Loucy (cell line): ENCODE data around the gene ATP8A2.

Source experiments
- H2AFZ ChIP-seq: fragments of 200-600 bp; sonication (generic); 2 replicates; pipeline ENCODE4 v1.6.0; 2016; ENCODE audit warnings: antibody characterized with exemption, mild to moderate bottlenecking, low read length, moderate library complexity
- H3F3A ChIP-seq: fragments of 200-600 bp; 2 replicates; pipeline ENCODE4 v1.6.0; 2016; ENCODE audit warnings: antibody characterized with exemption, low read depth, mild to moderate bottlenecking
- H3K27me3 ChIP-seq: fragments of 200-600 bp; sonication (generic); 2 replicates; pipeline ENCODE4 v1.6.1; 2014; ENCODE audit warnings: low read length, mild to moderate bottlenecking; ENCODE audit not compliant: insufficient read depth, poor library complexity, severe bottlenecking
- H3K36me3 ChIP-seq: fragments of 200-600 bp; sonication (generic); 2 replicates; pipeline ENCODE4 v1.6.1; 2016; ENCODE audit warnings: low read length; ENCODE audit not compliant: insufficient read depth
- H3K4me1 ChIP-seq: fragments of 200-600 bp; sonication (generic); 2 replicates; pipeline ENCODE4 v1.5.1; 2014; ENCODE audit warnings: low read length, mild to moderate bottlenecking; ENCODE audit not compliant: insufficient read depth, poor library complexity, severe bottlenecking
- H3K4me2 ChIP-seq: fragments of 200-600 bp; sonication (generic); 2 replicates; pipeline ENCODE4 v1.6.0; 2014; ENCODE audit warnings: antibody characterized with exemption, low read length, low read depth, mild to moderate bottlenecking; ENCODE audit not compliant: poor library complexity, severe bottlenecking
- H3K4me3 ChIP-seq: fragments of 200-600 bp; sonication (generic); 2 replicates; pipeline ENCODE4 v1.5.1; 2014; ENCODE audit warnings: low read length, mild to moderate bottlenecking, mixed read lengths; ENCODE audit not compliant: poor library complexity, severe bottlenecking
- H3K79me2 ChIP-seq: fragments of 200-600 bp; sonication (generic); 2 replicates; pipeline ENCODE4 v1.6.1; 2014; ENCODE audit warnings: low read length; ENCODE audit not compliant: insufficient read depth
- H3K9ac ChIP-seq: fragments of 200-600 bp; sonication (generic); 2 replicates; pipeline ENCODE4 v1.6.0; 2014; ENCODE audit warnings: mild to moderate bottlenecking, low read depth, low read length, moderate library complexity; ENCODE audit not compliant: poor library complexity, severe bottlenecking
- H3K9me2 ChIP-seq: fragments of 200-600 bp; sonication (generic); replicated peaks from 2 replicates; pipeline ENCODE4 v1.6.1; 2016; ENCODE audit warnings: low read depth, low read length, mixed read lengths
- H3K9me3 ChIP-seq: fragments of 200-600 bp; sonication (generic); 2 replicates; pipeline ENCODE4 v1.6.1; 2014; ENCODE audit warnings: mild to moderate bottlenecking, antibody characterized with exemption, low read length, low read depth; ENCODE audit not compliant: insufficient read depth
- H4K20me1 ChIP-seq: fragments of 200-600 bp; sonication (generic); 2 replicates; pipeline ENCODE4 v1.6.0; 2014; ENCODE audit warnings: antibody characterized with exemption, low read length, mild to moderate bottlenecking; ENCODE audit not compliant: insufficient read depth, poor library complexity, severe bottlenecking
- EZH2phosphoT487 ChIP-seq: fragments of 200-600 bp; IDR thresholded peaks from 2 replicates; pipeline ENCODE4 v1.6.1; 2018; ENCODE audit warnings: antibody characterized with exemption, mild to moderate bottlenecking, moderate library complexity, borderline replicate concordance
- TF ChIP-seq, protein P1 (sequence below): fragments of 200-600 bp; sonication (generic); conservative IDR thresholded peaks from 2 replicates; pipeline ENCODE4 v1.5.1; 2014; ENCODE audit warnings: mild to moderate bottlenecking, antibody characterized with exemption, low read length

The ATP8A2 gene

GRCh38 chr13:26036383-26036782 is 664.6 kb downstream of the ATP8A2 start:
- Histone ChIP-seq H3K9ac (no peak overlapping the region), H3K4me3 (no peak overlapping the region), H2AFZ (no peak overlapping the region), H3K4me1 (peaks cover 18% of the 10 kb centered on the region), H3K79me2 (no peaks in the 10 kb centered on the region), H3K9me2 (no peaks in the 10 kb centered on the region), H3K4me2 (no peak overlapping the region), H4K20me1 (no peaks in the 10 kb centered on the region), H3F3A (no peaks in the 10 kb centered on the region), H3K36me3 (no peaks in the 10 kb centered on the region), H3K9me3 (peaks cover 5% of the 10 kb centered on the region; the same call in 1 of the 2 replicates), H3K27me3 (no peaks in the 10 kb centered on the region)
- TF ChIP-seq EZH2phosphoT487 = no peak
- TF ChIP-seq, protein P1, sequence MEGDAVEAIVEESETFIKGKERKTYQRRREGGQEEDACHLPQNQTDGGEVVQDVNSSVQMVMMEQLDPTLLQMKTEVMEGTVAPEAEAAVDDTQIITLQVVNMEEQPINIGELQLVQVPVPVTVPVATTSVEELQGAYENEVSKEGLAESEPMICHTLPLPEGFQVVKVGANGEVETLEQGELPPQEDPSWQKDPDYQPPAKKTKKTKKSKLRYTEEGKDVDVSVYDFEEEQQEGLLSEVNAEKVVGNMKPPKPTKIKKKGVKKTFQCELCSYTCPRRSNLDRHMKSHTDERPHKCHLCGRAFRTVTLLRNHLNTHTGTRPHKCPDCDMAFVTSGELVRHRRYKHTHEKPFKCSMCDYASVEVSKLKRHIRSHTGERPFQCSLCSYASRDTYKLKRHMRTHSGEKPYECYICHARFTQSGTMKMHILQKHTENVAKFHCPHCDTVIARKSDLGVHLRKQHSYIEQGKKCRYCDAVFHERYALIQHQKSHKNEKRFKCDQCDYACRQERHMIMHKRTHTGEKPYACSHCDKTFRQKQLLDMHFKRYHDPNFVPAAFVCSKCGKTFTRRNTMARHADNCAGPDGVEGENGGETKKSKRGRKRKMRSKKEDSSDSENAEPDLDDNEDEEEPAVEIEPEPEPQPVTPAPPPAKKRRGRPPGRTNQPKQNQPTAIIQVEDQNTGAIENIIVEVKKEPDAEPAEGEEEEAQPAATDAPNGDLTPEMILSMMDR = no peak

DNA sequence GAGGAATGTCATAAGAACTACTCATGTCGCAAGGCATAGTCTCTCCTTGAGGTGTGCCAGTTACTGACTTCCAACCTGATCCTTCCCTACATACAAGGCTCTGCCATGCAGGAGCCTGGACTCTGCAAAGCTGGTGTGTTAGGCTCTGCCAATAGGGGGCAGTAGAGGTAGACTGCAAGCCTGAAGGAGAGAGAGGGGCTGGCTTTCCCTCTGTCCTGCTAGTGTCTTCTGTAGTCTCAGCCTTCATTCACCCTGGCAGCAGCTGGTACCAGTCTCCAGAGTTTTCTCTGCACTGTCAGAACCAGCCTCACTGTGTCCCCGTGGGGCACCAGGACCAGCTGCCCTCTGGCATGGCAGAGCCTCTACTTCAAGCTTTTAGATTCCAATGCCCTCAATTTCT is 665.5 kb downstream of the ATP8A2 start:
- TF ChIP-seq, protein P1 = peak; percentile 95
- TF ChIP-seq EZH2phosphoT487 = no peak
- no peaks in the 10 kb centered on the region for H3K36me3 ChIP-seq
- no peak overlapping the region for H3K4me3 ChIP-seq
- no peaks in the 10 kb centered on the region for H4K20me1 ChIP-seq
- no peaks in the 10 kb centered on the region for H3K9me2 ChIP-seq
- peaks cover 27% of the 10 kb centered on the region for H3K4me1 ChIP-seq
- no peaks in the 10 kb centered on the region for H3F3A ChIP-seq
- H3K9me3 ChIP-seq = no peaks in the 10 kb centered on the region; the same call in 1 of the 2 replicates
- no peak overlapping the region for H3K4me2 ChIP-seq
- peak overlapping the region; percentile 44; the same call in 1 of the 2 replicates for H2AFZ ChIP-seq
- H3K9ac ChIP-seq = no peak overlapping the region
- H3K79me2 ChIP-seq = no peaks in the 10 kb centered on the region
- H3K27me3 ChIP-seq = no peaks in the 10 kb centered on the region

- no peaks in the 10 kb centered on the region for H4K20me1 ChIP-seq
- no peak overlapping the region for H3K9ac ChIP-seq
- H3K79me2 ChIP-seq = peaks cover 13% of the 10 kb centered on the region
- no peak overlapping the region for H2AFZ ChIP-seq
- no peaks in the 10 kb centered on the region for H3K36me3 ChIP-seq
- H3K9me2 ChIP-seq = no peaks in the 10 kb centered on the region
- H3F3A ChIP-seq = peaks cover under 1% of the 10 kb centered on the region; the same call in 1 of the 2 replicates
- no peaks in the 10 kb centered on the region; the same call in 1 of the 2 replicates for H3K9me3 ChIP-seq
- no peak for TF ChIP-seq EZH2phosphoT487
- TF ChIP-seq, protein P1 = no peak
- H3K4me3 ChIP-seq = no peak overlapping the region
- H3K4me1 ChIP-seq = peaks cover 30% of the 10 kb centered on the region
- H3K27me3 ChIP-seq = no peaks in the 10 kb centered on the region
- no peak overlapping the region for H3K4me2 ChIP-seq
These were observed 667.2 kb downstream of the ATP8A2 start for GRCh38 chr13:26038931-26039475.
